ENCODE data around the gene CSMD2. TPM values are rescaled to one million over a fixed set of nuclear protein-coding genes. Genes with fewer than 3 reads are reported as not detected.
"Not testable (repeated sequence)": the region's sequence is repeated elsewhere in the genome, so short reads cannot be mapped to it uniquely, and the experiment has no call there.

CSMD2 gene
- total RNA-seq, 2 experiments from 2014 or later, result not detected

DNA sequence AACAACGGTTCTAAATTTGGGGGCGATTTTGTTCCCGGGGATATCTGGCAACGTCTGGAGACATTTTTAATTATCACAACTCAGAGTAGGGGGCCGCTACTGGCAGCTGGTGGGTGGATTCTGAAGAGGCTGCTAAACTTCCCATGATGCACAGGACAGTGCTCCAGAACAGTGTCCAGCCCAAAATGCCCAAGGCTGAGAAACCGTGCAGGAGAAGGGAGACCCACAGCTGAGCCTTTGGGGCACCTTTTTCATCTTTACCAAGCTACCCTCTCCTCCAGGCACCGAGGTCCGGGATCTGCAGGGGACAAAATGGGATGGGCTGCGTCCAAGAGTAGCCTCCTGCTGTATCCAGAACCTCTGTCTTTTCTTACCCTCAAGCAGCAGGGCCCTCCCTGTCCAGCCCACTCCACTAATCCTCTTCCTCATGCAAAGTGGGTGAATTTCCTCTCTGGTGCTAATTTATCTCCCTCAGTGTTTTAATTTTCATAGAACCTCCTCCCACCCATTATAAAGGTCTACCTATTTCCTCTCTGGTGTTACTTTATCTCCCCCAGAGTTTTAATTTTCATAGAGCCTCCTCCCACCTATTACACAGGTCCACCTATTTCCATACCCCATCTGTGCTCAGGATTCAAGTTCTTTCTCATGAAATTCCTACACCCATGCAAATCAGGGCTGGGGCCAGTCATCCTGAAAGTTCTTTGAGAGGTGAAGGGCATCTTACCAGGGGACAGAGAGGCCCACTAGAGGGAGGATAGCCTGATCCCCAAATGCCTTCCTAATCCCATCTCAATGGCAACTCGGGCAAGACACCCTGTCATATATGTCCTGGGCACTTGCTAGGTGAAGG lies 42.7 kb downstream of the CSMD2 start:
- Mint-ChIP-seq H3K9me3 (peaks cover 10% of the 10 kb centered on the region), H3K27me3 (peaks cover 9% of the 10 kb centered on the region), H3K4me1 (ENCODE audit: low read depth) (no peaks in the 10 kb centered on the region), H3K27ac (no peak overlapping the region), H3K36me3 (no peaks in the 10 kb centered on the region), H3K4me3 (no peak overlapping the region)
- ChIA-PET CTCF (no interaction called here), POLR2A (no interaction called here)
- DNase-seq, result no peak
- intact Hi-C loops (cut with micrococcal nuclease), result no loop called here

DNA sequence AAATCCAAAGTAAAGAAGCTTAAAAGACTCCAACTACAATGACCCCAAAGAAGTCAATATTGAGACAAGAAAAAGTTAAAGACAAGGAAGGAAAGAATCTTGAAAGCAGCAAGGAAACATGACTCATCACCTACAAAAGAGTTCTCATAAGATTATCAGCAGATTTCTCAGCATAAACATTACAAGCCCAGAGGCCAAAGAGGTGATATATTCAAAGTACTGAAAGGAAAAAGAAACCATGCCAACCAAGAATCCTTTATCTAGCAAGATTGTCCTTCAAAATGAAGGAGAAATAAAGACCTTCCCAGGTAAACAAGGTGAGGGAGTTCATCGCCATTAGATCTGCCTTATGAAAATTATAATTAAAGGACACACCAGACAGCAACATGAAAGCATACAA lies 49.8 kb downstream of the CSMD2 start:
- H3K27me3 Mint-ChIP-seq, result peaks cover 2% of the 10 kb centered on the region
- H3K9me3 Mint-ChIP-seq, result peaks cover 32% of the 10 kb centered on the region
- POLR2A ChIA-PET, result no interaction called here
- no peak overlapping the region for H3K4me3 Mint-ChIP-seq
- no peak for DNase-seq
- no peaks in the 10 kb centered on the region for H3K36me3 Mint-ChIP-seq
- intact Hi-C loops (cut with micrococcal nuclease), result no loop called here
- no peaks in the 10 kb centered on the region for H3K4me1 Mint-ChIP-seq (ENCODE audit: low read depth)
- no peak overlapping the region for H3K27ac Mint-ChIP-seq
- CTCF ChIA-PET, result no interaction called here

DNA sequence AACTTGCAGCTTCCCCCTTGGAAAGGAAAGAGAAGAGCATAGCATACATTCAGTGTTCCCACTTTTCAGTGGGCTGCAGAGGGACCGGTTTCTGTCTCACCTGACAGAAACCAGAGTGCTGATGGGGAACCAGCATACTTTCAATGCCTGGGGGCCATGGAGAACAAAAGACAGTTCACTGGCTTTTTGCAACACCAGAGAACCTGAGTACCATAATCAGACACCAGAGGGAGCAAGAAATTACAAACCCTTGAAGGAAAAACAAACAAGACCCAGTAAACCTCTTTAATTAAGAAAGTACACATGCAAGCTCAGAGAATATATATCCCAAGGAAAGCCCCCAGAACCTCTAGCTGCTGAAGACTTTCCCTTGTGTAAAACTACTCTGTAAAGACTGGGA lies 51.1 kb downstream of the CSMD2 start:
- DNase-seq, result no peak
- Mint-ChIP-seq H3K4me3 (no peak overlapping the region), H3K9me3 (peaks cover 27% of the 10 kb centered on the region), H3K4me1 (ENCODE audit: low read depth) (no peaks in the 10 kb centered on the region), H3K36me3 (no peaks in the 10 kb centered on the region), H3K27ac (no peak overlapping the region), H3K27me3 (peaks cover 4% of the 10 kb centered on the region)
- CTCF ChIA-PET, result interaction anchor here (0.6 kb wide), 1 partner anchor 566 kb away, joined by 3 read pairs; no protein-coding TSS in a partner anchor
- intact Hi-C loops (cut with micrococcal nuclease), result no loop called here
- POLR2A ChIA-PET, result no interaction called here

DNA sequence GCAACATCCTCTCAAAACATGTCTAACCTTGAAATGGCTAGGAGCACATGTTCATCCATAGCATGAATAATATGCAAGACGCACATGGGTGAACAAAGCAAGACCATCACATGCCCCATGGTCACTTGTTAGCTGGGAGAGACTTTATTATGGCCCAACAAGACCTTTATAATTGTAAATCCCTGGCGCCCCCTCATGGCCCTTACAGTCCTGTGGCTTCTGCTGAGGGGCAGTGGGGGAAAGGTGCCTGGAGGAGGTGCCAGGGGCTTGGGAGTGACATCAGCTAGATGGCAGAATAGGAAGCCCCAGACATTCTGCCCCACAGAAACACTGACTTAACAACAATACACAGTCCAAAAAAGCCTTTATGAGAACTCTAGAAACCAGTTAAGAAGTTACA lies 51.7 kb downstream of the CSMD2 start:
- Mint-ChIP-seq H3K36me3 (no peaks in the 10 kb centered on the region), H3K27me3 (peaks cover 7% of the 10 kb centered on the region), H3K4me3 (no peak overlapping the region), H3K9me3 (peaks cover 22% of the 10 kb centered on the region), H3K27ac (no peak overlapping the region), H3K4me1 (ENCODE audit: low read depth) (no peaks in the 10 kb centered on the region)
- intact Hi-C loops (cut with micrococcal nuclease), result no loop called here
- POLR2A ChIA-PET, result no interaction called here
- no peak for DNase-seq
- CTCF ChIA-PET, result interaction anchor here (0.6 kb wide), 1 partner anchor 567 kb away, joined by 3 read pairs; no protein-coding TSS in a partner anchor

DNA sequence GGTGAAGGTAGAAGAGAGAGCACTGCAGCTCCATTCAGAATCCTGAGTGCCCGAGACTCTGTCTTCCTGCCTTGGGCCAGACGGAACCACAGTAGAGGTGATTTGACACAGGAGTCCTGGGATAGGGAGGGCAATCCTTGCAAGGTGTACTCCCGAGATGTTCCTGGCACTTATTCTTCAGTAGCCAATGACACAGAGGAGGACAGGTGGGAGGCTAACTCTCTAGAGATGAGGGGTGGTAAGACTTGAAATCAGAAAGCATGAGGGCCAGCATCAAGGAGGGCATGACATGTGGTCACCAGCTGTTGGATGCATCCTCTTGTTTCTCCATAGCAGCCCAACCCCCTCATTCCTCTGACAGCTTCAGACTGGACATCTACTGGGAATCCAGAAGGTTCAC lies 56.3 kb downstream of the CSMD2 start:
- POLR2A ChIA-PET, result interaction anchor here (0.5 kb wide), 1 partner anchor 379 kb away, joined by 3 read pairs; no protein-coding TSS in a partner anchor
- H3K27ac Mint-ChIP-seq, result no peak overlapping the region
- H3K4me1 Mint-ChIP-seq (ENCODE audit: low read depth), result no peaks in the 10 kb centered on the region
- CTCF ChIA-PET, result no interaction called here
- H3K4me3 Mint-ChIP-seq, result no peak overlapping the region
- peaks cover 2% of the 10 kb centered on the region for H3K9me3 Mint-ChIP-seq
- intact Hi-C loops (cut with micrococcal nuclease), result no loop called here
- DNase-seq, result no peak
- H3K36me3 Mint-ChIP-seq, result no peaks in the 10 kb centered on the region
- H3K27me3 Mint-ChIP-seq, result peaks cover 14% of the 10 kb centered on the region

DNA sequence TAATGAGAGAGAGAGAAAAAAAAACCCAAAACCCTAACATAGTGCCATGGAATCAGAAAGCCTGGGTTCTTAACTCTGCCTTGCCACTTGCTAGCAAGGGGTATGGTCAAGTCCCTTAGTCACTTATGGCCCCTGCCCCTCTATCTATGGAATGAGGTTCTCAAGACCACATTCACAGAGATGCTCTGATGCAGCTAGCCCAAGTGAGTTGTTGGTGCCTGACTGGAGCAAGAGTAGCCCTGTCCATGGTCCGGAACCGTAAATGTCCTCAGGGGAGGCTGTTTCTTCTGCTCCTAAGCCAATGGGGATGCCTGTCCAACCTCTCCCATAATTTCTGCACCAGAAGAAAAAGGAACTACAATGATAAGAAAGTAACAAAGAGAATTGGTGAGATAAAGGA lies 56.8 kb downstream of the CSMD2 start:
- POLR2A ChIA-PET, result interaction anchor here (0.5 kb wide), 1 partner anchor 379 kb away, joined by 3 read pairs; no protein-coding TSS in a partner anchor
- CTCF ChIA-PET, result no interaction called here
- Mint-ChIP-seq H3K27me3 (peaks cover 14% of the 10 kb centered on the region), H3K9me3 (no peaks in the 10 kb centered on the region), H3K36me3 (no peaks in the 10 kb centered on the region), H3K4me3 (no peak overlapping the region), H3K4me1 (ENCODE audit: low read depth) (no peaks in the 10 kb centered on the region), H3K27ac (no peak overlapping the region)
- DNase-seq, result no peak
- intact Hi-C loops (cut with micrococcal nuclease), result no loop called here

DNA sequence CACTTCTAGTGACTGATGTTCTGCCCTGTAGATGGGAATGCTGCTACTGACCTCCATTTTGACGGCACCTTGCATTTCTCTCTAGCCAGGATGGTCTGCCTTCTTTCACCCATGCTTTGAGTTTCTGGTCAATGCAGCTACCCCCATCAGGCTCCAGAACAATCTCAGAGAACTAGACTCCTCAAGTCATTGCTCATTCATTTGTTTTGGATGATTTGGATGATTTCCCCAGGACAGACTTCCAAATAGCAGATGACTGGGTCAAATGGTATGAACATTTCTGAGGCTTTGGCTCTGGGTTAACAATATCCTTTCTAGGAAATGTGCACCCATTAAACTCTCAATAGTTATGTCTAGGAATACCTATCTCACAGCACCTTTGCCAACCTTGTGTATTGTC lies 63.9 kb downstream of the CSMD2 start:
- no peak for DNase-seq
- intact Hi-C loops (cut with micrococcal nuclease), result no loop called here
- POLR2A ChIA-PET, result no interaction called here
- CTCF ChIA-PET, result no interaction called here
- Mint-ChIP-seq H3K4me3 (no peak overlapping the region), H3K27me3 (peaks cover 11% of the 10 kb centered on the region), H3K4me1 (ENCODE audit: low read depth) (no peaks in the 10 kb centered on the region), H3K27ac (no peak overlapping the region), H3K36me3 (no peaks in the 10 kb centered on the region), H3K9me3 (no peaks in the 10 kb centered on the region)

DNA sequence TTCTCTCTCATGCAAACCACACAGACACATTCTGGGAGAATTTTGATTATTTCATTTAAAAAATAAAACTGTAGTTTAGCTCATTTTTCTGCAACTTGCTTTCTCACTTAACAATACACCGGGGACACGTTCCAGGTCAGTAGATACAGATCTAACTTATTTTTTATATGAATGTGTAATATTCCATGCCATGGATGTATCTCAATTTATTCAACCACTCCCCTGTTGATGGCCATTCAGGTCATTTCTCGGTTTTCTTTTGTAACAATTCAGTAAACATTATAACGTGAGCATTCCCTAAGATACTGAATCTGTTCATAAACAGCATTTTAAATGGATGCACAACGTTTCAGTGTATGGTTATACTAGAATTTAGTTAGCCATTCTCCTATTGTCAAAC lies 64.7 kb downstream of the CSMD2 start:
- Mint-ChIP-seq H3K36me3 (no peaks in the 10 kb centered on the region), H3K27ac (no peak overlapping the region), H3K27me3 (peaks cover 11% of the 10 kb centered on the region), H3K4me3 (no peak overlapping the region), H3K9me3 (no peaks in the 10 kb centered on the region), H3K4me1 (ENCODE audit: low read depth) (no peaks in the 10 kb centered on the region)
- intact Hi-C loops (cut with micrococcal nuclease), result no loop called here
- POLR2A ChIA-PET, result no interaction called here
- CTCF ChIA-PET, result no interaction called here
- DNase-seq, result no peak

DNA sequence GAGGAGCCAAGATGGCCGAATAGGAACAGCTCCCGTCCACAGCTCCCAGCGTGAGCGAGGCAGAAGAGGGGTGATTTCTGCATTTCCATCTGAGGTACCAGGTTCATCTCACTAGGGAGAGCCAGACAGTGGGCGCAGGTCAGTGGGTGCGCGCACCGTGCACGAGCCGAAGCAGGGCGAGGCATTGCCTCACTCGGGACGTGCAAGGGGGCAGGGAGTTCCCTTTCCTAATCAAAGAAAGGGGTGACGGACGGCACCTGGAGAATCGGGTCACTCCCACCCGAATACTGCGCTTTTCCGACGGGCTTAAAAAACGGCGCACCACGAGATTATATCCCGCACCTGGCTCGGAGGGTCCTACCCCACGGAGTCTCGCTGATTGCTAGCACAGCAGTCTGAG lies 72.6 kb downstream of the CSMD2 start:
- POLR2A ChIA-PET; DNase-seq; H3K27ac Mint-ChIP-seq; H3K4me3 Mint-ChIP-seq; H3K4me1 Mint-ChIP-seq (ENCODE audit: low read depth); intact Hi-C loops (cut with micrococcal nuclease); H3K9me3 Mint-ChIP-seq; H3K36me3 Mint-ChIP-seq; CTCF ChIA-PET: not testable (repeated sequence)
- H3K27me3 Mint-ChIP-seq, result peaks cover 16% of the 10 kb centered on the region

DNA sequence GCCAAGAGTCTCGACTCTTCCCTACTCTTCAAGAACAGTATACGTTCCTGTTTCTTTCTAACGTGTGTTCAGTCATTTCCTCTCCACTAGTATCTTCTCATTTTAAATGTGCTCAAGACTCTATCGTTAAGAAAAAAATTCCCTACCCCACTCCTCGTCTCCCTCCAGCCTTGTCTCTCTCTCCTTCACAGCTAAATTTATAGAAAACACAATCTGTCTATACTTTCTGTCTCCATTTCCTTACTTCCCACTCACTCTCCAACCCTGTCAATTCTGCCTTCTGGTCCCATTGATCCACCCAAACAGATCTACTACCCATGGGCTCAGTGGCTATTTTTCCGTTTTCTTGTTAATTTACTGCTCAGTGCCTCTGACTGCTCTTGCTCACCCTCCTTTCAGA lies 75.3 kb downstream of the CSMD2 start:
- Mint-ChIP-seq H3K36me3 (no peaks in the 10 kb centered on the region), H3K27me3 (peaks cover 18% of the 10 kb centered on the region), H3K4me1 (ENCODE audit: low read depth) (no peaks in the 10 kb centered on the region), H3K4me3 (no peak overlapping the region), H3K27ac (no peak overlapping the region), H3K9me3 (no peaks in the 10 kb centered on the region)
- POLR2A ChIA-PET, result no interaction called here
- no peak for DNase-seq
- intact Hi-C loops (cut with micrococcal nuclease), result no loop called here
- CTCF ChIA-PET, result no interaction called here

DNA sequence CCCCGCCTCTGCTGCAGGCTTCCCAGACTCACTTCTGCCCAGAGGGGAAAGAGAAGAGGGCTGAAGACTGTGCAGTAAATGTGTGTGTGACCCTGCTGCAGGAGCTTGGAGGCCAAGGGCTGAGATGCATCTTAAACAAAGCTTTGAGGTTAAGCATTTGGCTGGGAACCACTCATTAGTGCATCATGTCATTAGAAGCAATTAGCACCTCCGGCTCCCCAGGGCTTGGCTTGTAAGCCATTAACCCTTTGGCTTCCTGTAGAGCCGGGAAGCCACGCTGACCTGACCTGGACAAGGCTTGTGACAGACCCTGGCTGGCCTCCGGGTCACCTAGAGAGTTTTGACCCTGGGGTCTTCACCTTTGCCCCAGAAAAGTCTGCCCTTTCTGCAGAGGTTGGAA lies 77.0 kb downstream of the CSMD2 start:
- H3K4me3 Mint-ChIP-seq, result no peak overlapping the region

DNA sequence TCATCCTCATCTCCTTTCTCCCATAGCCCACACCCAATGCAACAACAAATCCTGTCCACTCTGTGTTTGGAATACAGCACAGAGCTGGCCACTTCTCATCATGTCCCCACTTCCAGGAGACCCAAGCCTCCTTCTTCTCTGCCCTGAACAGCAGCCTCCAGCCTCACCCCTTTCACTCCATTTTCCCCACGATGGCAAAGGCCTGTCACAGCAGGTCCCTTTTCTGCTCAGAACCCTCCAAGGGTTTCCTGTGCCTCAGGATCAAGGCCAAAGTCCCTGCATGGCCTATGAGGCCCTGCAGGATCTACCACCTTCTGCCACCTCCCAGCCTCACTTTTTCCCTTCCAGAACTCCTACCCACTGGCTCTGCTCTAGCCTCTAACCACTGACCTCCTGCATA lies 78.5 kb downstream of the CSMD2 start:
- Mint-ChIP-seq H3K27me3 (peaks cover 16% of the 10 kb centered on the region), H3K27ac (no peak overlapping the region), H3K4me1 (ENCODE audit: low read depth) (no peaks in the 10 kb centered on the region), H3K4me3 (no peak overlapping the region), H3K9me3 (peaks cover 4% of the 10 kb centered on the region), H3K36me3 (no peaks in the 10 kb centered on the region)
- intact Hi-C loops (cut with micrococcal nuclease), result no loop called here
- CTCF ChIA-PET, result no interaction called here
- POLR2A ChIA-PET, result no interaction called here
- no peak for DNase-seq

More for the DNA sequence above, 77.0 kb downstream of the CSMD2 start:
- CTCF ChIA-PET, result no interaction called here
- POLR2A ChIA-PET, result no interaction called here
- intact Hi-C loops (cut with micrococcal nuclease), result no loop called here
- H3K27ac Mint-ChIP-seq, result no peak overlapping the region
- H3K4me1 Mint-ChIP-seq (ENCODE audit: low read depth), result no peaks in the 10 kb centered on the region
- peaks cover 1% of the 10 kb centered on the region for H3K9me3 Mint-ChIP-seq
- DNase-seq, result no peak
- H3K27me3 Mint-ChIP-seq, result peaks cover 18% of the 10 kb centered on the region
- H3K36me3 Mint-ChIP-seq, result no peaks in the 10 kb centered on the region

DNA sequence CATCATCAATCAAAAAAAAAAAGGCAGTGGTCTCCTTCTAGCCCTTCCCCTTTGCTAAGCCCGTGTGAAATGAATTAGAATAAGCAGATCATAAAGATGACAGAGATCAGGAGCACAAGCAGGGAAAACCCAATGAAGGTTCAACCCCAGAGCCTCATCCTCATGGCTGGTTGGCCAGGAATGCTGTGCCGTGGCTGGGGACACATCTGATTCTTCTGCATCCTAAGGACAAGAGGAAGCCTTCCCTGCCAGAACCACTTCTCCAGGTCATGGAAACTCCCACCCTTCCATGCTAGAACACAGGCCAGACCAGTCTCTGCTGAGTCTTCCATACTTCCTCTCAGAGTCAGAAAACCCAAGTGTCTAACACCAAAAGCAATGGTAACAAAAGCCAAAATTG lies 81.1 kb downstream of the CSMD2 start:
- ChIA-PET POLR2A (no interaction called here), CTCF (no interaction called here)
- no peak overlapping the region for H3K27ac Mint-ChIP-seq
- H3K4me1 Mint-ChIP-seq (ENCODE audit: low read depth), result no peaks in the 10 kb centered on the region
- intact Hi-C loops (cut with micrococcal nuclease), result no loop called here
- H3K4me3 Mint-ChIP-seq, result no peak overlapping the region
- peaks cover 14% of the 10 kb centered on the region for H3K9me3 Mint-ChIP-seq
- DNase-seq, result no peak
- H3K27me3 Mint-ChIP-seq, result peaks cover 2% of the 10 kb centered on the region
- H3K36me3 Mint-ChIP-seq, result no peaks in the 10 kb centered on the region

Data from activated CD4-positive, alpha-beta memory T cell treated with anti-CD3 and anti-CD28 coated beads for 36 hours (primary cell).